HK-2 (cell line): ENCODE data around the gene MGAT4C.
A peak's percentile ranks its signal among the peaks of the same experiment; 100 is the strongest.

Experiments used
- DNase-seq: peaks from one replicate; pipeline ENCODE4 v3.0.0-alpha.2; 2018; ENCODE audit not compliant: unreplicated experiment

The MGAT4C gene

GRCh38 chr12:86229772-86230171 lies 26.4 kb downstream of the MGAT4C start:
- DNase-seq: no peak

- DNase-seq: no peak
Observed at GRCh38 chr12:86228656-86229055, 27.5 kb downstream of the MGAT4C start.

- DNase-seq: no peak
Observed at GRCh38 chr12:86226481-86226880, 29.7 kb downstream of the MGAT4C start.

GRCh38 chr12:86216591-86216990 lies 39.6 kb downstream of the MGAT4C start:
- no peak for DNase-seq

- DNase-seq: no peak
Observed at GRCh38 chr12:86213012-86213411, 43.2 kb downstream of the MGAT4C start.

GRCh38 chr12:86198696-86199444 lies 57.3 kb downstream of the MGAT4C start:
- DNase-seq: no peak

GRCh38 chr12:86196465-86196864 lies 59.7 kb downstream of the MGAT4C start:
- DNase-seq: no peak

GRCh38 chr12:86194721-86195120 lies 61.5 kb downstream of the MGAT4C start:
- no peak for DNase-seq

GRCh38 chr12:86193931-86194330 lies 62.3 kb downstream of the MGAT4C start:
- no peak for DNase-seq

- no peak for DNase-seq
Observed at GRCh38 chr12:86188226-86188625, 68.0 kb downstream of the MGAT4C start.

- no peak for DNase-seq
Observed at GRCh38 chr12:86186449-86186848, 69.7 kb downstream of the MGAT4C start.

GRCh38 chr12:86179855-86180254 lies 76.3 kb downstream of the MGAT4C start:
- no peak for DNase-seq

- no peak for DNase-seq
Observed at GRCh38 chr12:86174188-86174587, 82.0 kb downstream of the MGAT4C start.

- no peak for DNase-seq
Observed at GRCh38 chr12:86172913-86173443, 83.2 kb downstream of the MGAT4C start.

GRCh38 chr12:86170051-86170450 lies 86.1 kb downstream of the MGAT4C start:
- no peak for DNase-seq

- no peak for DNase-seq
Observed at GRCh38 chr12:86158956-86159355, 97.2 kb downstream of the MGAT4C start.

GRCh38 chr12:86154620-86155019 lies 101.6 kb downstream of the MGAT4C start:
- DNase-seq: no peak

GRCh38 chr12:86148612-86149011 lies 107.6 kb downstream of the MGAT4C start:
- no peak for DNase-seq

GRCh38 chr12:86148071-86148470 lies 108.1 kb downstream of the MGAT4C start:
- no peak for DNase-seq

- DNase-seq: no peak
Observed at GRCh38 chr12:86145156-86145555, 111.0 kb downstream of the MGAT4C start.

GRCh38 chr12:86143162-86143561 lies 113.0 kb downstream of the MGAT4C start:
- no peak for DNase-seq

- DNase-seq: no peak
Observed at GRCh38 chr12:86139671-86140070, 116.5 kb downstream of the MGAT4C start.

- no peak for DNase-seq
Observed at GRCh38 chr12:86138770-86139169, 117.4 kb downstream of the MGAT4C start.

GRCh38 chr12:86137936-86138335 lies 118.3 kb downstream of the MGAT4C start:
- peak; percentile 18 for DNase-seq
